H1 (cell line): ENCODE results near the gene HOTAIR. TPM values are rescaled to one million over a fixed set of nuclear protein-coding genes. Genes with fewer than 3 reads are reported as not detected.

Experiments
- CTCF ChIA-PET: fragments of 300-600 bp; sonication (Branson Sonifier 250); formaldehyde crosslinking; loops from one replicate; lab custom pipeline; 2021; ENCODE audit not compliant: partially characterized antibody; lab: Charles Lee
- POLR2A ChIA-PET: fragments of 300-600 bp; sonication (Branson Sonifier 250); formaldehyde crosslinking; loops from one replicate; lab custom pipeline; 2021; ENCODE audit warnings: inconsistent platforms; ENCODE audit not compliant: partially characterized antibody; lab: Charles Lee
- DNase-seq, 2 experiments: peaks; one replicate each; pipeline versions ENCODE4 v3.0.0 to v3.0.0-alpha.2; 2010 to 2022; ENCODE audit warnings: low spot score in 2 of 2, low read depth in 1 of 2, mixed read lengths in 1 of 2
- FAIRE-seq: peaks from 2 replicates; lab custom pipeline; 2011; peaks lifted over from hg19 to GRCh38; lab: Jason Lieb, UNC
- H2AFZ ChIP-seq: 2 replicates; pipeline ENCODE4 v1.8.1; 2012; ENCODE audit warnings: low read length, inconsistent platforms
- H2AK5ac ChIP-seq: 2 replicates; pipeline ENCODE4 v1.6.1; 2013; ENCODE audit warnings: low read depth, low read length
- H2BK120ac ChIP-seq: replicated peaks from 2 replicates; pipeline ENCODE3; 2013; ENCODE audit warnings: low read depth, low read length, inconsistent platforms
- H2BK12ac ChIP-seq: 2 replicates; pipeline ENCODE4 v1.6.1; 2013; ENCODE audit warnings: low read depth, low read length
- H2BK15ac ChIP-seq: 2 replicates; pipeline ENCODE4 v1.6.1; 2013; ENCODE audit warnings: low read length
- H2BK20ac ChIP-seq: 2 replicates; pipeline ENCODE4 v1.6.1; 2013; ENCODE audit warnings: low read length
- H2BK5ac ChIP-seq: 2 replicates; pipeline ENCODE4 v1.6.1; 2013; ENCODE audit warnings: low read depth, low read length
- H3K14ac ChIP-seq: 2 replicates; pipeline ENCODE4 v1.6.1; 2013; ENCODE audit warnings: inconsistent platforms; ENCODE audit not compliant: insufficient read length
- H3K18ac ChIP-seq: 2 replicates; pipeline ENCODE4 v1.6.1; 2013; ENCODE audit warnings: low read length; ENCODE audit errors: extremely low read depth
- H3K23ac ChIP-seq: 2 replicates; pipeline ENCODE4 v1.6.1; 2013; ENCODE audit warnings: inconsistent platforms; ENCODE audit not compliant: insufficient read length
- H3K23me2 ChIP-seq: 2 replicates; pipeline ENCODE4 v1.6.1; 2013; ENCODE audit warnings: low read depth, low read length
- H3K27ac ChIP-seq: 2 replicates; pipeline ENCODE4 v1.6.1; 2011; ENCODE audit warnings: low read depth, low read length, inconsistent platforms
- H3K27me3 ChIP-seq, 4 experiments: replicated peaks in 1 of 4; 1 replicate in 1 of 4; 2 replicates in 3 of 4; pipeline versions ENCODE4 v1.6.1 to v1.8.1; 2011 to 2013; ENCODE audit warnings: low read length in 3 of 4, mild to moderate bottlenecking in 3 of 4, inconsistent platforms in 2 of 4, mixed read lengths in 2 of 4, moderate library complexity in 1 of 4; ENCODE audit not compliant: control insufficient read depth in 3 of 4, insufficient read depth in 3 of 4; ENCODE audit errors: extremely low read depth in 1 of 4
- H3K36me3 ChIP-seq, 4 experiments: 2 replicates each; pipeline versions ENCODE4 v1.6.1 to v1.8.1; 2011 to 2013; ENCODE audit warnings: mild to moderate bottlenecking in 4 of 4, low read length in 3 of 4, moderate library complexity in 2 of 4, control low read depth in 1 of 4, inconsistent platforms in 1 of 4; ENCODE audit not compliant: insufficient read depth in 4 of 4, control insufficient read depth in 2 of 4
- H3K4ac ChIP-seq: replicated peaks from 2 replicates; pipeline ENCODE3; 2013; ENCODE audit warnings: low read length, low read depth, mixed read lengths, inconsistent platforms; ENCODE audit not compliant: insufficient read length
- H3K4me1 ChIP-seq, 4 experiments: replicated peaks in 1 of 4; 1 replicate in 1 of 4; 2 replicates in 3 of 4; pipeline versions ENCODE4 v1.6.1 to v1.8.1; 2011 to 2013; ENCODE audit warnings: low read length in 3 of 4, inconsistent platforms in 2 of 4, mixed read lengths in 1 of 4; ENCODE audit not compliant: insufficient read depth in 4 of 4, control insufficient read depth in 3 of 4
- H3K4me2 ChIP-seq, 2 experiments: 2 replicates each; pipeline versions ENCODE4 v1.6.1 to v1.8.1; 2011 to 2013; ENCODE audit warnings: low read depth in 2 of 2, low read length in 2 of 2, control low read depth in 1 of 2, inconsistent platforms in 1 of 2, mild to moderate bottlenecking in 1 of 2; ENCODE audit not compliant: insufficient read depth in 1 of 2
- H3K4me3 ChIP-seq, 4 experiments: fragments of 200-600, 300-600 bp in 1 of 4; sonication (generic), shearing (Covaris generic), sonication (Bioruptor Twin) in 1 of 4; 2 replicates each; pipeline versions ENCODE4 v1.5.1 to v1.8.1; 2011 to 2016; ENCODE audit warnings: low read length in 4 of 4, low read depth in 3 of 4, control low read depth in 2 of 4, inconsistent platforms in 2 of 4, mild to moderate bottlenecking in 2 of 4, mixed read lengths in 1 of 4, moderate library complexity in 1 of 4; ENCODE audit not compliant: insufficient read depth in 2 of 4; ENCODE audit errors: extremely low read depth in 1 of 4
- H3K56ac ChIP-seq: replicated peaks from 2 replicates; pipeline ENCODE3; 2013; ENCODE audit warnings: low read depth, mild to moderate bottlenecking, mixed read lengths, low read length, inconsistent platforms; ENCODE audit not compliant: insufficient read length
- H3K79me1 ChIP-seq: 2 replicates; pipeline ENCODE4 v1.6.1; 2013; ENCODE audit warnings: low read depth, low read length, control low read depth
- H3K79me2 ChIP-seq, 2 experiments: 2 replicates each; pipeline versions ENCODE4 v1.6.1 to v1.8.1; 2012 to 2013; ENCODE audit warnings: low read length in 2 of 2, mild to moderate bottlenecking in 2 of 2, inconsistent platforms in 1 of 2; ENCODE audit not compliant: insufficient read depth in 2 of 2, control insufficient read depth in 1 of 2
- H3K9ac ChIP-seq, 4 experiments: replicated peaks in 1 of 4; 1 replicate in 1 of 4; 2 replicates in 3 of 4; pipeline versions ENCODE4 v1.6.1 to v1.8.1; 2011 to 2013; ENCODE audit warnings: low read depth in 3 of 4, low read length in 3 of 4, control low read depth in 2 of 4, mild to moderate bottlenecking in 2 of 4, moderate library complexity in 2 of 4, inconsistent platforms in 1 of 4; ENCODE audit errors: extremely low read depth in 1 of 4
- H3K9me3 ChIP-seq, 2 experiments: 2 replicates each; pipeline versions ENCODE4 v1.6.1 to v1.8.1; 2012 to 2013; ENCODE audit warnings: mild to moderate bottlenecking in 2 of 2, moderate library complexity in 2 of 2, control low read depth in 1 of 2, inconsistent platforms in 1 of 2, low read depth in 1 of 2, low read length in 1 of 2, mixed read lengths in 1 of 2; ENCODE audit not compliant: insufficient read depth in 2 of 2
- H4K20me1 ChIP-seq, 2 experiments: replicated peaks in 1 of 2; 2 replicates each; pipeline versions ENCODE3 to v1.8.1; 2011 to 2013; ENCODE audit warnings: inconsistent platforms in 2 of 2, low read length in 2 of 2, mild to moderate bottlenecking in 1 of 2; ENCODE audit not compliant: insufficient read depth in 2 of 2, control insufficient read depth in 1 of 2
- H4K5ac ChIP-seq: 2 replicates; pipeline ENCODE4 v1.6.1; 2013; ENCODE audit warnings: low read length, low read depth, mixed read lengths, inconsistent platforms; ENCODE audit not compliant: insufficient read length
- H4K8ac ChIP-seq: 2 replicates; pipeline ENCODE4 v1.8.0; 2013; ENCODE audit warnings: mild to moderate bottlenecking, moderate library complexity, low read length, inconsistent platforms; ENCODE audit not compliant: insufficient read depth; ENCODE audit errors: extremely low read depth
- H4K91ac ChIP-seq: replicated peaks from 2 replicates; pipeline ENCODE3; 2013; ENCODE audit warnings: low read length, mixed read lengths, inconsistent platforms; ENCODE audit not compliant: insufficient read length
- BACH1 ChIP-seq: IDR thresholded peaks from 2 replicates; pipeline ENCODE4 v1.6.1; 2012; ENCODE audit warnings: low read length, improper control_type of control experiment
- BCL11A ChIP-seq, 2 experiments: IDR thresholded peaks; one replicate each; pipeline ENCODE4 v1.6.1; 2011; ENCODE audit warnings: low read depth in 2 of 2, low read length in 2 of 2, mild to moderate bottlenecking in 2 of 2
- CBX5 ChIP-seq: fragments of 300-800, 300-1000 bp; sonication (generic); IDR thresholded peaks from 2 replicates; pipeline ENCODE4 v1.7.1; 2016; ENCODE audit warnings: antibody characterized with exemption, low read length, low read depth
- CTBP2 ChIP-seq: IDR thresholded peaks from 2 replicates; pipeline ENCODE4 v1.7.0; 2011; ENCODE audit warnings: borderline replicate concordance, mild to moderate bottlenecking, moderate library complexity, mixed read lengths, low read length; ENCODE audit not compliant: insufficient read depth, insufficient read length
- GTF2F1 ChIP-seq: IDR thresholded peaks from 2 replicates; pipeline ENCODE4 v1.6.1; 2012; ENCODE audit warnings: low read depth, low read length, improper control_type of control experiment, borderline replicate concordance
- JUN ChIP-seq: IDR thresholded peaks from 2 replicates; pipeline ENCODE4 v1.6.1; 2011; ENCODE audit warnings: low read depth, mild to moderate bottlenecking, improper control_type of control experiment, low read length
- KDM4A ChIP-seq: IDR thresholded peaks from one replicate; pipeline ENCODE4 v1.7.1; 2012; ENCODE audit warnings: low read depth, mild to moderate bottlenecking, moderate library complexity, low read length, inconsistent platforms; ENCODE audit not compliant: severe bottlenecking
- POLR2AphosphoS5 ChIP-seq: IDR thresholded peaks from 2 replicates; pipeline ENCODE4 v1.6.1; 2011; ENCODE audit warnings: low read depth, low read length
- SIN3A ChIP-seq, 2 experiments: IDR thresholded peaks in 1 of 2; conservative IDR thresholded peaks in 1 of 2; 2 replicates each; pipeline ENCODE4 v1.6.1; 2011 to 2012; ENCODE audit warnings: low read length in 2 of 2, improper control_type of control experiment in 1 of 2, low read depth in 1 of 2, mild to moderate bottlenecking in 1 of 2
- YY1 ChIP-seq: IDR thresholded peaks from 2 replicates; pipeline ENCODE4 v1.6.1; 2011; ENCODE audit warnings: low read depth, mild to moderate bottlenecking, low read length
- WGBS, 2 experiments: shearing (Covaris generic) in 1 of 2; methylation state at CpG; one replicate each; pipeline versions ENCODE4 v1.1.6 to v1.1.7; 2013 to 2015; ENCODE audit warnings: low lambda C conversion rate in 2 of 2, mixed read lengths in 2 of 2, inconsistent platforms in 1 of 2, low coverage in 1 of 2, missing lambda C conversion rate in 1 of 2; ENCODE audit not compliant: insufficient replicate concordance in 2 of 2, insufficient coverage in 1 of 2, insufficient read length in 1 of 2; ENCODE audit errors: extremely low coverage in 1 of 2, missing lambda C conversion rate in 1 of 2; 5-methylcytosine and 5-hydroxymethylcytosine counted together
- polyA plus RNA-seq, 7 experiments: library from polyadenylated mRNA; depleted of rRNA in 3 of 7; stranded (reverse) in 5 of 7; unstranded in 2 of 7; fragments of >200 nt in 5 of 7; fragments of 200-250 nt in 2 of 7; gene quantifications; 1 replicate in 5 of 7; 2 replicates in 1 of 7; 4 replicates in 1 of 7; pipeline versions ENCODE4 v1.2.1 to v1.2.3, GENCODE V29; 2011 to 2013; ENCODE audit warnings: missing spikeins in 2 of 7, mixed read lengths in 2 of 7
- total RNA-seq: library from RNA; stranded (reverse); fragmentation: NEBNext Ultra II Directional; extraction: Animal tissue kit (Norgen Biotek cat#: 25700); gene quantifications from 2 replicates; pipeline ENCODE4 v1.2.1, GENCODE V29; 2021
- TF ChIP-seq, protein P1 (sequence below): IDR thresholded peaks from 2 replicates; pipeline ENCODE4 v1.6.1; 2011; ENCODE audit warnings: low read depth, mild to moderate bottlenecking, low read length; ENCODE audit not compliant: insufficient read depth

HOTAIR gene
- total and polyA plus RNA-seq, 2 of the 8 experiments (the other 6 are each of a cell fraction or from before 2014, with no cell fraction given): not detected

GRCh38 chr12:53928054-53928835 lies 46.5 kb downstream of the HOTAIR start:
- no peak overlapping the region for H2AK5ac ChIP-seq
- H4K8ac ChIP-seq: peak overlapping the region; percentile 57; the same call in 1 of the 2 replicates
- no peak overlapping the region for H3K14ac ChIP-seq
- no peak overlapping the region for H4K5ac ChIP-seq
- FAIRE-seq: no peak
- WGBS, 2 experiments: 11% methylated on average over 31 of the region's 31 CpGs; no CpG with 5 or more reads in 1 of the 2 experiments
- no peaks in the 10 kb centered on the region for H3K9me3 ChIP-seq
- H2BK20ac ChIP-seq: no peak overlapping the region
- H4K20me1 ChIP-seq: peaks cover 6 to 16% of the 10 kb centered on the region in 2 experiments
- H3K79me1 ChIP-seq: no peaks in the 10 kb centered on the region
- ChIA-PET POLR2A (interaction anchor here (0.6 kb wide), 1 partner anchor 225 kb away, joined by 3 read pairs; no protein-coding TSS in a partner anchor), CTCF (interaction anchor here (1.3 to 1.9 kb wide), 5 partner anchors 12 to 159 kb away, joined by 3 to 5 read pairs (median 4); no protein-coding TSS in a partner anchor)
- no peak overlapping the region for H2BK5ac ChIP-seq
- H3K4ac ChIP-seq: no peak overlapping the region
- H3K4me3 ChIP-seq: no peak overlapping the region
- no peaks in the 10 kb centered on the region for H3K36me3 ChIP-seq
- no peak overlapping the region for H2BK12ac ChIP-seq
- no peak for DNase-seq
- H3K23ac ChIP-seq: no peak overlapping the region
- no peak overlapping the region for H2BK120ac ChIP-seq
- H3K23me2 ChIP-seq: no peaks in the 10 kb centered on the region
- H2BK15ac ChIP-seq: no peak overlapping the region
- H3K9ac ChIP-seq: no peak overlapping the region; a peak in 1 of 7 replicates
- peaks cover 83 to 100% (median 97%) of the 10 kb centered on the region in 4 experiments for H3K27me3 ChIP-seq
- no peaks in the 10 kb centered on the region for H3K79me2 ChIP-seq
- H4K91ac ChIP-seq: no peak overlapping the region
- peaks cover 0 to 8% (median 2%) of the 10 kb centered on the region in 4 experiments; a peak in 4 of 7 replicates for H3K4me1 ChIP-seq
- H3K4me2 ChIP-seq: peak overlapping the region in 1 of 2 experiments; percentile 36; a peak in 2 of 4 replicates
- H2AFZ ChIP-seq: no peak overlapping the region
- no peak overlapping the region for H3K27ac ChIP-seq
- no peak overlapping the region for H3K18ac ChIP-seq
- no peak overlapping the region for H3K56ac ChIP-seq
- TF ChIP-seq GTF2F1 (no peak), SIN3A (conservative IDR thresholded peaks at IDR 0.05 in 1 of 2, IDR thresholded peaks at IDR 0.05 in 1 of 2; ENCODE audit: low read depth in 1 of 2, low read length in 2 of 2) (no peak), BCL11A (IDR thresholded peaks at IDR 0.05; ENCODE audit: low read depth in 2 of 2, low read length in 2 of 2) (no peak), POLR2AphosphoS5 (no peak), BACH1 (no peak), YY1 (no peak), JUN (no peak), CBX5 (no peak), KDM4A (no peak), CTBP2 (no peak)
- TF ChIP-seq, protein P1, sequence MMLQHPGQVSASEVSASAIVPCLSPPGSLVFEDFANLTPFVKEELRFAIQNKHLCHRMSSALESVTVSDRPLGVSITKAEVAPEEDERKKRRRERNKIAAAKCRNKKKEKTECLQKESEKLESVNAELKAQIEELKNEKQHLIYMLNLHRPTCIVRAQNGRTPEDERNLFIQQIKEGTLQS: no peak
